COLO829 (cell line): ENCODE results near the gene POFUT2.

Source experiments
- DNase-seq: peaks from one replicate; pipeline ENCODE4 v3.0.0; 2012; ENCODE audit warnings: low spot score

The POFUT2 gene

DNA sequence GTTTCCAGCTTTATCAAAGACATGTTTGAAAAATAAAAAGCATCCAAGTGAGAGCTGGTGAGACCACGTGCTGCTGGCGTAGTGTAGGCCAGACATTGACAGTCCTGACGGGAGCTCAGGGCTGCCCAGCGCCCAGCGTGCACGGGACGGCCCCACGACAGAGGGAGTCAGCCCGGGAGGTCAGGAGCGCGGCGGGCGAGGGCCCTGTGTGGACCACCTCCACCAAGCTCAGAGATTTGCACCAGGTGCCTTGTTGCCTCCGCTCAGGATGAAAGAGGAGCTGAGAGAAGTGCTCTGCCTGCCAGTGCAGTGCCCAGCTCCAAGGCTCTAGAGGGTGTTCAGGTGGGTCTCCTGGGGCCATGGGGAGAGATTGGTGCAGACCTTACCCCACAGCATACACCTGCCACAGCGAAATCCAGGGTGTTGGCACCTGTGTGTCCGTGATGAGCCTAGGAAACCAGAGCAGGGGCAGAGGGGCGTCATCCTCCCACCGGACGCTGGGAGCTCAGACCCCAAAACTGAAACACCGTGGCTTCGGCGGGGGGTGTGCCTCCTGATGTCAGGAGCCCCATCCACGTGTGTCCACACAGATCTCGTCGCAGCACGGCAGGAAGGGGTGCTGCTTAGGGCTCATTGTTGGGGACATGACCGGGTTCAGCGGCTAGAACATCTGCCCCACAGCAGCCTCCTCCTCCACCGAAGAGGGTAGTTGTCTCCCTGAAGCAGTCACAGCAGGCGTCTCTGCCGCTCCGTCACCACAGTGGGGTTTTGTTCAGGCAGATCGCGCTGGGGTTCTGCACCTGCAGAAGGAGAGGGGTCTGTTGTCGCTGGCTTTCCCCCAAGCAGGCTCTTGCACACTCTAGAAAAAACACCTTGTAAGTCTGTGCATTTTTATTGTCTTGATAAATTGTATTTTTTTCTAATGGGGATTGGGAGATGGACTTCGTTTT lies 64.2 kb downstream of the POFUT2 start:
- no peak for DNase-seq

DNA sequence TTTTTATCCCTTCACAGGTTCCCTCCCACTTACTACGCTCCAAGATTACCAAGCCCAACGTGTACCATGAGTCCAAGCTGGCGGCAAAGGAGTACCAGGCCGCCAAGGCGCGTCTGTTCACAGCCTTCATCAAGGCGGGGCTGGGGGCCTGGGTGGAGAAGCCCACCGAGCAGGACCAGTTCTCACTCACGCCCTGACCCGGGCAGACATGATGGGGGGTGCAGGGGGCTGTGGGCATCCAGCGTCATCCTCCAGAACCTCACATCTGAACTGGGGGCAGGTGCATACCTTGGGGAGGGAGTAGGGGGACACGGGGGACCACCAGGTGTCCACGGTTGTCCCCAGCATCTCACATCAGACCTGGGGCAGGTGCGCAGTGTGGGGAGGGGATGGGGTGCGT lies 65.7 kb downstream of the POFUT2 start:
- DNase-seq, result no peak

DNA sequence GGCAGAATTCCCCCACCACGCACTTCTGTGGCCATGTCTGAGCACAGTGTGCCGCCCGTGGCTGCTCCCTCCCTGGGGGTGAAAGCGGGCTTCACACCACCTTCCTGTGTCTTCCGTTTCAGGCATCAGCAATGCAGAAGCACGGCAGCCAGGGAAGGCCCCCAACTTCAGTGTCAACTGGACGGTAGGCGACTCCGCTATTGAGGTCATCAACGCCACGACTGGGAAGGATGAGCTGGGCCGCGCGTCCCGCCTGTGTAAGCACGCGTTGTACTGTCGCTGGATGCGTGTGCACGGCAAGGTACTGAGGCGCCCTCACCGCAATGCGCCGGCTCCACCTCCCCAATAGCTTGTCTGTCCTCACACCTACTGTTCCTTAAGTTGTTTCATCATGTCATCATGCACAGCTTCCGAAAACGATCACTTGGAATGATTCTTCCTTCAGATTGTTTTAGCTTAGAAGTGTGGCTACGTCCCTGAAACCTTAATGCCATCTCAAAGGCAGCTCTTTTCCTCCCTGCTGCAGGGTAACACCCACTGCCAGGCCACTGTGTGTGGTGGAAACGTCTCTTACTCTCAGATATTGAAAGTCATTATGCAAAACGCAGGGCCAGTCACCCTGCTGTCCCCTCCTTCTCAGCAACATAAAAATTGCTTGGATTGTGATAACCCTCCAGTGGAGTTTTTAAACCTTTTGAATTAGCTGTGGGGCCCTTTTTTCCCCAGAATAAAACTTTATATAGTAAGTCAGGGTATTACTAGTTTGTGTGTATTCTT lies 66.8 kb downstream of the POFUT2 start:
- DNase-seq, result no peak

GRCh38 chr21:45220071-45220481 lies 67.6 kb downstream of the POFUT2 start:
- DNase-seq, result no peak

- DNase-seq, result peak; percentile 77
Measured at GRCh38 chr21:45219517-45219916, 68.2 kb downstream of the POFUT2 start.

- no peak for DNase-seq
Measured at GRCh38 chr21:45217010-45217409, 70.7 kb downstream of the POFUT2 start.

DNA sequence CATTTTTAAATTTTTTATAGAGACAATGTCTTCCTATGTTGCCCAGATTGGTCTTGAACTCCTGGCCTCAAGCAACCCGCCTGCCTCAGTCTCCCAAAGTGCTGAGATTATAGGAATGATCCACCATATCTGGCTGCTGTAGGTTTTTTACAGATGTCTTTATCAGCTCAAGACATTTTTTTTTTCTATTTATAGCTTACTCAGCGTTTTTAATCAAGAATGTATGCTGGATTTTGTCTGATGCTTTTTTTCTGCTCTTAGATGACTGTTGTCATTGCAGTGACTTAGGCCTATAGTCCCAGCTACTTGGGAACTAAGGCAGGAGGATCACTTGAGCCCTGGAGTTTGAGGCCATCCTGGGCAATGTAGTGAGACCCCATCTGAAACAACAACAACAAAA lies 72.5 kb downstream of the POFUT2 start:
- DNase-seq, result no peak
